ENCODE measurements around the gene GHRHR. TPM values are rescaled to one million over a fixed set of nuclear protein-coding genes. Genes with fewer than 3 reads are reported as not detected.

Gene GHRHR
- not detected in 2 replicates for total RNA-seq (2014; rRNA removed; shearing (Covaris generic); ENCODE audit: low replicate concordance)

- Histone ChIP-seq H3K36me3 (no peaks in the 10 kb centered on the region), H3K9me3 (no peaks in the 10 kb centered on the region), H3K4me3 (no peak within 1 kb of the TSS), H3K27me3 (no peaks in the 10 kb centered on the region)
- no peak for DNase-seq
Measured at GRCh38 chr7:30963842-30964241, at the start of gene GHRHR. Gene GHRHR (plus strand): TSS chr7:30963953. CDS start chr7:30964069, 116 bp downstream.

DNA sequence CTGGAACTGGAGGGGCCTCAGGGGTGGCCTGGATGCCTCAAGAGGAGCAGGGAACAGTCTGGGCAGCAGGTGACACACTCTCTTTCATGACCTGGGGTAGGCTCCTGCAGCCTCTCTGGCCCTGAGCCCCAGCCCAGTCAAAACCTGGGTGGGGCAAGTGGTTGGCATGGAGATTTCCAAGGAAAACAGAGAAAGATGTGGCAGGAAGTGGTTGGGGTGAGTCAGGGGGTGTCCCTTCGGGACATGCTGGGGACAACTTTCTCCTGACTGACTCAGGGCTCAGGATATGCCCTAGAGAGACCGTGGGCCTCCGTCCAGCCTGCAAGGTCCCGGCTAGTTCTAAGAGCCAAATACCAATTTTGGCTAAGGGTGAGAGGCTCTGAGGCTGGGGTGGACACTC, 49.2 kb upstream of the GHRHR start:
- Histone ChIP-seq H3K9me3 (no peaks in the 10 kb centered on the region), H3K4me3 (no peak overlapping the region), H3K27me3 (no peaks in the 10 kb centered on the region), H3K36me3 (no peaks in the 10 kb centered on the region)
- peak; percentile 61 for DNase-seq

GRCh38 chr7:30915005-30915601, 48.6 kb upstream of the GHRHR start:
- Histone ChIP-seq H3K9me3 (no peaks in the 10 kb centered on the region), H3K4me3 (no peak overlapping the region), H3K27me3 (no peaks in the 10 kb centered on the region), H3K36me3 (no peaks in the 10 kb centered on the region)
- DNase-seq: no peak

- Histone ChIP-seq H3K27me3 (no peaks in the 10 kb centered on the region), H3K9me3 (no peaks in the 10 kb centered on the region), H3K36me3 (no peaks in the 10 kb centered on the region), H3K4me3 (no peak overlapping the region)
- DNase-seq: no peak
Measured at GRCh38 chr7:30915751-30916150, 48.0 kb upstream of the GHRHR start.

- DNase-seq: no peak
- Histone ChIP-seq H3K36me3 (no peaks in the 10 kb centered on the region), H3K4me3 (no peak overlapping the region), H3K9me3 (no peaks in the 10 kb centered on the region), H3K27me3 (no peaks in the 10 kb centered on the region)
Measured at GRCh38 chr7:30916255-30916654, 47.5 kb upstream of the GHRHR start.

GRCh38 chr7:30916767-30917166, 47.0 kb upstream of the GHRHR start:
- no peak overlapping the region for H3K4me3 ChIP-seq
- no peaks in the 10 kb centered on the region for H3K36me3 ChIP-seq
- H3K9me3 ChIP-seq: no peaks in the 10 kb centered on the region
- DNase-seq: no peak
- no peaks in the 10 kb centered on the region for H3K27me3 ChIP-seq

DNA sequence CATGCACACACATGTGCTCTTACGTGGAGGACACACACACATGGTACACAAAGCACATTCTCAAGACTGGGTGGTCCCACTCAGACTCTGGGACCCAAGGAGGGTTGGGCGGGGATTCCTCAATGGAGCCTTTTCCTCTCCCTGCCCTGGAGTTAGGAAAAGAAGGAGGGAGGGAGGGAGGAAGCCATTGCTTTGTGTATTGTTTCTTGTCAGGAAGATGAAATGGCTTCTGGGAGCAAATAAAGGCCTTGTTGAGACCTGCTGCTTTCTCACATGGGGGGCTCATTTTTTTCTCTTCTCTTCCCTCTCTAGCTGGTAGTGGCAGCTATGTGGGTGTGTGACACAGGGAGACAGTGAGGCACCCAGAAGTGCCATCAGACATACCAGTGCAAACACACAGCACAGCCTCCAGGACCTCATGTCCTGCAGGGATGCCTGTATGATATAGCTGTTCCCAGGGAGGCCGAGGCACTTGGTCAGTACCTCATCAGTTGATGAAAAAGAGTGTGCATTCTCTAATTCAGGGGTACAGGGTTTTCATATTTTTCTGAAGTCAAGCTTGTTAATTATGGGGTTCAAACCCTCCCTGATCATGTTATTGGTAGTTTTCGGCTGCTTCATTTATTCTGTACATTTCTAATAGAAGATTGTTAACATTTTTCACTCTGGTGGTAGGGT, 46.4 kb upstream of the GHRHR start:
- Histone ChIP-seq H3K36me3 (no peaks in the 10 kb centered on the region), H3K4me3 (no peak overlapping the region), H3K9me3 (no peaks in the 10 kb centered on the region), H3K27me3 (no peaks in the 10 kb centered on the region)
- DNase-seq: no peak

- no peak for DNase-seq
- no peak overlapping the region for H3K4me3 ChIP-seq
- no peaks in the 10 kb centered on the region for H3K36me3 ChIP-seq
- H3K9me3 ChIP-seq: no peaks in the 10 kb centered on the region
- H3K27me3 ChIP-seq: no peaks in the 10 kb centered on the region
Measured at GRCh38 chr7:30918676-30919075, 45.1 kb upstream of the GHRHR start.

DNA sequence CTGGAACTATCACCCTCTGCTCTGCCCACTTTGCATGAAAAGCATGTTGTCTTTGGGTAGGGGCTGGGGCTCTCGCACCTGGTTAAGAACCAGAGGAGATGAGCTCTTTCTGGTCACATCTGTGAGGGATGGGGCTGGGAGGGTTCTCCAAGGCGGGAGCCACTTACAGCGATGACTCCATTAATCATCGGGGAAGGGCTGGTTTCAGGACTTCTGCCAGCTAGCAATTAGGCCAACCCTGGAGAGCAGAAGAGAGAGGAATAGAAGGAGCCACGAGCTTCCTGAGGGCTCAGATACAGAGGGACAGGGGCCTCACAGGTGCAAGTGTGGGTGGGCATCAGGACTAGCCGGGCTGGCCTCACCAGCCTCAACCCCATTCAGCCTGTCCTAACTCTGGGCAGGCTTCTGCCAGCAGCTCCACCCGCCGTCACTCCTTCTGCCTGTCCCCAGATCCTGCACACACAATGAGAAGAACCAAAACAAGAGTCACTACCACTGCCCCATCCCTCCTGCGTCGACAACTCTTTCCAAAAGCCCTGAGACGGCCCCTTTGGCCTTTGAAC, 43.7 kb upstream of the GHRHR start:
- H3K36me3 ChIP-seq: no peaks in the 10 kb centered on the region
- no peak for DNase-seq
- no peak overlapping the region for H3K4me3 ChIP-seq
- H3K9me3 ChIP-seq: no peaks in the 10 kb centered on the region
- no peaks in the 10 kb centered on the region for H3K27me3 ChIP-seq

- H3K27me3 ChIP-seq: no peaks in the 10 kb centered on the region
- no peak overlapping the region for H3K4me3 ChIP-seq
- no peaks in the 10 kb centered on the region for H3K36me3 ChIP-seq
- no peaks in the 10 kb centered on the region for H3K9me3 ChIP-seq
- DNase-seq: peak; percentile 59
Measured at GRCh38 chr7:30920584-30921539, 42.9 kb upstream of the GHRHR start.

- Histone ChIP-seq H3K36me3 (no peaks in the 10 kb centered on the region), H3K4me3 (no peak overlapping the region), H3K9me3 (no peaks in the 10 kb centered on the region), H3K27me3 (no peaks in the 10 kb centered on the region)
- DNase-seq: no peak
Measured at GRCh38 chr7:30921540-30922401, 42.0 kb upstream of the GHRHR start.

DNA sequence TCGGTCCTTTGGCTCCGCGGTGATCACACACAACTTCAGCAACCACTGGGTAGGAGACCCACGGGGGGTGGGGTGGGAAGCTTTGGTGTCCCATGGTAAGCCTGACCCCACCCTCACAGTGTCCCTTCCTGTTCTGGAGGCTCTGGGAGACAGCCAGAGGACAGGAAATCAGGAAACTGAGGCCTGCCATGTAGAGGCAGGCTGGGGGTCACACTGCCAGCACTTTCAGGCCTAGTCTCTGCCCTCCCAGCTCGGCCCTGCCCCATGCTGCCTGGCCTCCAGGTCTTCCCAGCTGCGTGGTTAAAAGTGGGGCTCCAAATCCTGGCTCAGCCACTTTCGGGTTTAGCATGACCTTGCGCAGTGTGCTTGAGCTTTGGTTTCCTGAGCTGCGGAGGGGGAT, 41.2 kb upstream of the GHRHR start:
- Histone ChIP-seq H3K36me3 (no peaks in the 10 kb centered on the region), H3K9me3 (no peaks in the 10 kb centered on the region), H3K4me3 (no peak overlapping the region), H3K27me3 (no peaks in the 10 kb centered on the region)
- DNase-seq: no peak

GRCh38 chr7:30923009-30923773, 40.6 kb upstream of the GHRHR start:
- no peaks in the 10 kb centered on the region for H3K27me3 ChIP-seq

DNA sequence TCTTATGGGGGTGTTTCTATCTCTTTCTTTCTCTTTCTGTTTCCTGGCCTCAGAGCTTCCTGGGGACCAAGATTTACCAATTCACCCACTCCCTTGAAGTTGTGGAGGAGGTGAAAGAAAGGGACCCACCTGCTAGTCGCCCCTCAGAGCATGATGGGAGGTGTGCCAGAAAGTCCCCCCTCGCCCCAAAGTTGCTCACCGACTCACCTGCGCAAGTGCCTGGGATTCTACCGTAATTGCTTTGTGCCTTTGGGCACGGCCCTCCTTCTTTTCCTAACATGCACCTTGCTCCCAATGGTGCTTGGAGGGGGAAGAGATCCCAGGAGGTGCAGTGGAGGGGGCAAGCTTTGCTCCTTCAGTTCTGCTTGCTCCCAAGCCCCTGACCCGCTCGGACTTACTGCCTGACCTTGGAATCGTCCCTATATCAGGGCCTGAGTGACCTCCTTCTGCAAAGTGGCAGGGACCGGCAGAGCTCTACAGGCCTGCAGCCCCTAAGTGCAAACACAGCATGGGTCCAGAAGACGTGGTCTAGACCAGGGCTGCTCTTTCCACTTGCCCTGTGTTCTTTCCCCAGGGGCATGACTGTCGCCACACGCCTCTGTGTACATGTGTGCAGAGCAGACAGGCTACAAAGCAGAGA, 39.9 kb upstream of the GHRHR start:
- Histone ChIP-seq H3K4me3 (no peak overlapping the region), H3K9me3 (no peaks in the 10 kb centered on the region), H3K27me3 (no peaks in the 10 kb centered on the region), H3K36me3 (no peaks in the 10 kb centered on the region)
- no peak for DNase-seq

More at GRCh38 chr7:30923009-30923773, 40.6 kb upstream of the GHRHR start:
- no peaks in the 10 kb centered on the region for H3K9me3 ChIP-seq
- no peak for DNase-seq
- no peak overlapping the region for H3K4me3 ChIP-seq
- no peaks in the 10 kb centered on the region for H3K36me3 ChIP-seq

- no peaks in the 10 kb centered on the region for H3K27me3 ChIP-seq
- no peak for DNase-seq
- no peak overlapping the region for H3K4me3 ChIP-seq
- H3K36me3 ChIP-seq: no peaks in the 10 kb centered on the region
- no peaks in the 10 kb centered on the region for H3K9me3 ChIP-seq
Measured at GRCh38 chr7:30924624-30925023, 39.1 kb upstream of the GHRHR start.

All from MG63 (cell line).